ENCODE measurements around the gene KRTAP5-3. TPM values are rescaled to one million over a fixed set of nuclear protein-coding genes. Genes with fewer than 3 reads are reported as not detected.
A peak's percentile ranks its signal among the peaks of the same experiment; 100 is the strongest.

The KRTAP5-3 gene
- total RNA-seq, 1 experiment from 2014 or later, result not detected

GRCh38 chr11:1572197-1573076, 35.8 kb downstream of the KRTAP5-3 start, which contains the start of gene DUSP8:
Gene DUSP8 (minus strand): TSS chr11:1572271. CDS start chr11:1565826, 6,445 bp downstream.
- peaks cover 8% of the 10 kb centered on the region for H3K27me3 ChIP-seq (ENCODE audit: insufficient read depth, low read depth)
- POLR2A ChIA-PET (ENCODE audit: unreplicated experiment), result interaction anchor here (1.0 kb wide), 1 partner anchor 24 kb away, joined by 4 read pairs; no protein-coding TSS in a partner anchor
- intact Hi-C loops (cut with micrococcal nuclease; ENCODE audit: unreplicated experiment), result no loop called here
- no peak within 1 kb of the TSS for H2AFZ ChIP-seq
- no peaks in the 10 kb centered on the region for H4K20me1 ChIP-seq (ENCODE audit: insufficient read depth)
- no peaks in the 10 kb centered on the region for H3K9me2 ChIP-seq (ENCODE audit: insufficient read depth)
- TSS peak; percentile 46 for BruUV-seq (replicated peaks)
- H3K4me1 ChIP-seq (replicated peaks; ENCODE audit: insufficient read depth), result no peaks in the 10 kb centered on the region; the same call in 1 of the 2 replicates
- H3K79me2 ChIP-seq (ENCODE audit: low read depth), result no peaks in the 10 kb centered on the region
- peak; percentile 35 to 76 for DNase-seq
- no peaks in the 10 kb centered on the region for H3K36me3 ChIP-seq (ENCODE audit: low read depth)
- peaks cover 6% of the 10 kb centered on the region; the same call in 1 of the 2 replicates for H3F3A ChIP-seq (ENCODE audit: insufficient read depth, low read depth)
- peak within 1 kb of the TSS; percentile 74 for H3K4me2 ChIP-seq
- CTCF ChIA-PET, result interaction anchor here (0.5 kb wide), 1 partner anchor 420 kb away, joined by 3 read pairs; no protein-coding TSS in a partner anchor
- H3K27ac ChIP-seq, result no peak within 1 kb of the TSS
- TF ChIP-seq EZH2 (IDR thresholded peaks at IDR 0.05; ENCODE audit: low read depth) (no peak), CTCF (conservative IDR thresholded peaks at IDR 0.05) (no peak)
- no peaks in the 10 kb centered on the region for H3K9me3 ChIP-seq (ENCODE audit: insufficient read depth, low read depth)
- H3K4me3 ChIP-seq, result peak within 1 kb of the TSS; percentile 48; the same call in 1 of the 2 replicates

- no peaks in the 10 kb centered on the region; the same call in 1 of the 2 replicates for H3K4me1 ChIP-seq (replicated peaks; ENCODE audit: insufficient read depth)
- no peaks in the 10 kb centered on the region for H3K36me3 ChIP-seq (ENCODE audit: low read depth)
- no peaks in the 10 kb centered on the region for H3K9me3 ChIP-seq (ENCODE audit: insufficient read depth, low read depth)
- BruUV-seq (replicated peaks), result no TSS peak
- H3K9me2 ChIP-seq (ENCODE audit: insufficient read depth), result no peaks in the 10 kb centered on the region
- TF ChIP-seq CTCF (conservative IDR thresholded peaks at IDR 0.05), result no peak
- TF ChIP-seq EZH2 (IDR thresholded peaks at IDR 0.05; ENCODE audit: low read depth), result no peak
- H3K79me2 ChIP-seq (ENCODE audit: low read depth), result no peaks in the 10 kb centered on the region
- intact Hi-C loops (cut with micrococcal nuclease; ENCODE audit: unreplicated experiment), result no loop called here
- no peaks in the 10 kb centered on the region for H4K20me1 ChIP-seq (ENCODE audit: insufficient read depth)
- H3K27me3 ChIP-seq (ENCODE audit: insufficient read depth, low read depth), result peaks cover 8% of the 10 kb centered on the region
- no peak for DNase-seq
- POLR2A ChIA-PET (ENCODE audit: unreplicated experiment), result no interaction called here
- H3F3A ChIP-seq (ENCODE audit: insufficient read depth, low read depth), result peaks cover 6% of the 10 kb centered on the region; the same call in 1 of the 2 replicates
- H2AFZ ChIP-seq, result no peak overlapping the region
- H3K4me3 ChIP-seq, result no peak overlapping the region; the same call in 1 of the 2 replicates
- no peak overlapping the region for H3K27ac ChIP-seq
- CTCF ChIA-PET, result interaction anchor here (0.5 kb wide), 1 partner anchor 420 kb away, joined by 3 read pairs; no protein-coding TSS in a partner anchor
- no peak overlapping the region for H3K4me2 ChIP-seq
These were observed 36.5 kb downstream of the KRTAP5-3 start for GRCh38 chr11:1571760-1572196.

- no peaks in the 10 kb centered on the region; the same call in 1 of the 2 replicates for H3K4me1 ChIP-seq (replicated peaks; ENCODE audit: insufficient read depth)
- H2AFZ ChIP-seq, result no peak overlapping the region
- H3F3A ChIP-seq (ENCODE audit: insufficient read depth, low read depth), result peaks cover 6% of the 10 kb centered on the region; the same call in 1 of the 2 replicates
- no peaks in the 10 kb centered on the region for H3K79me2 ChIP-seq (ENCODE audit: low read depth)
- no TSS peak for BruUV-seq (replicated peaks)
- H3K4me2 ChIP-seq, result no peak overlapping the region
- no peaks in the 10 kb centered on the region for H3K9me3 ChIP-seq (ENCODE audit: insufficient read depth, low read depth)
- no peaks in the 10 kb centered on the region for H3K9me2 ChIP-seq (ENCODE audit: insufficient read depth)
- POLR2A ChIA-PET (ENCODE audit: unreplicated experiment), result no interaction called here
- no peak for TF ChIP-seq EZH2 (IDR thresholded peaks at IDR 0.05; ENCODE audit: low read depth)
- no peak for TF ChIP-seq CTCF (conservative IDR thresholded peaks at IDR 0.05)
- H3K4me3 ChIP-seq, result no peak overlapping the region; the same call in 1 of the 2 replicates
- DNase-seq, result no peak
- H3K36me3 ChIP-seq (ENCODE audit: low read depth), result no peaks in the 10 kb centered on the region
- intact Hi-C loops (cut with micrococcal nuclease; ENCODE audit: unreplicated experiment), result no loop called here
- CTCF ChIA-PET, result no interaction called here
- H3K27me3 ChIP-seq (ENCODE audit: insufficient read depth, low read depth), result peaks cover 8% of the 10 kb centered on the region
- H3K27ac ChIP-seq, result no peak overlapping the region
- H4K20me1 ChIP-seq (ENCODE audit: insufficient read depth), result no peaks in the 10 kb centered on the region
These were observed 37.1 kb downstream of the KRTAP5-3 start for GRCh38 chr11:1570896-1571759.

Measured in PC-9 (cell line).